Neuronal stem cell (in vitro differentiated cells): ENCODE data around the gene PPIL6.

ENCODE experiments used
- DNase-seq: peaks from one replicate; pipeline ENCODE4 v3.0.0-alpha.2; 2013; ENCODE audit warnings: low spot score
- H2AFZ ChIP-seq: one replicate; pipeline ENCODE4 v1.6.1; 2013; ENCODE audit warnings: mild to moderate bottlenecking, low read length, inconsistent platforms
- H2AK5ac ChIP-seq: 2 replicates; pipeline ENCODE4 v1.6.1; 2013; ENCODE audit warnings: low read depth, mild to moderate bottlenecking, inconsistent platforms, low read length, moderate library complexity, mixed read lengths
- H2BK120ac ChIP-seq: 2 replicates; pipeline ENCODE4 v1.6.1; 2013; ENCODE audit warnings: low read depth, mild to moderate bottlenecking, inconsistent platforms, low read length, moderate library complexity, mixed read lengths
- H2BK12ac ChIP-seq: one replicate; pipeline ENCODE4 v1.6.1; 2013; ENCODE audit warnings: low read length, inconsistent platforms
- H2BK15ac ChIP-seq: 2 replicates; pipeline ENCODE4 v1.6.1; 2013; ENCODE audit warnings: mild to moderate bottlenecking, low read length, inconsistent platforms, mixed read lengths
- H2BK5ac ChIP-seq: one replicate; pipeline ENCODE4 v1.6.1; 2013; ENCODE audit warnings: inconsistent platforms, mild to moderate bottlenecking, low read length, moderate library complexity
- H3K14ac ChIP-seq: one replicate; pipeline ENCODE4 v1.6.1; 2013; ENCODE audit warnings: low read length, inconsistent platforms
- H3K18ac ChIP-seq: 2 replicates; pipeline ENCODE4 v1.6.1; 2013; ENCODE audit warnings: low read length, inconsistent platforms
- H3K23ac ChIP-seq: 2 replicates; pipeline ENCODE4 v1.6.1; 2013; ENCODE audit warnings: low read depth, mild to moderate bottlenecking, mixed read lengths, low read length, inconsistent platforms; ENCODE audit not compliant: poor library complexity
- H3K27ac ChIP-seq: replicated peaks from 3 replicates; pipeline ENCODE4 v1.5.1; 2013; ENCODE audit warnings: low read length, inconsistent platforms
- H3K27me3 ChIP-seq, 3 experiments: 2 replicates each; pipeline ENCODE4 v1.6.1; 2013; ENCODE audit warnings: low read length in 3 of 3, mild to moderate bottlenecking in 2 of 3, inconsistent platforms in 1 of 3, low read depth in 1 of 3, mixed read lengths in 1 of 3, moderate library complexity in 1 of 3; ENCODE audit not compliant: control insufficient read depth in 3 of 3, insufficient read depth in 3 of 3
- H3K36me3 ChIP-seq, 2 donors: replicated peaks in 1 of 2; 2 replicates each; pipeline ENCODE4 v1.6.1; 2013; ENCODE audit warnings: low read length in 2 of 2; ENCODE audit not compliant: control insufficient read depth in 2 of 2, insufficient read depth in 2 of 2
- H3K4ac ChIP-seq: 2 replicates; pipeline ENCODE4 v1.6.1; 2013; ENCODE audit warnings: inconsistent platforms, mild to moderate bottlenecking, low read length, moderate library complexity
- H3K4me1 ChIP-seq, 2 donors: 1 replicate in 1 of 2; 2 replicates in 1 of 2; pipeline ENCODE4 v1.6.1; 2013; ENCODE audit warnings: low read length in 2 of 2, low read depth in 1 of 2; ENCODE audit not compliant: control insufficient read depth in 2 of 2, insufficient read depth in 1 of 2
- H3K4me2 ChIP-seq: one replicate; pipeline ENCODE4 v1.6.1; 2013; ENCODE audit warnings: mild to moderate bottlenecking, low read length, inconsistent platforms; ENCODE audit not compliant: insufficient read depth, poor library complexity, severe bottlenecking
- H3K4me3 ChIP-seq, 2 donors: 2 replicates each; pipeline ENCODE4 v1.5.1; 2013; ENCODE audit warnings: low read length in 2 of 2, mild to moderate bottlenecking in 2 of 2, inconsistent platforms in 1 of 2, moderate library complexity in 1 of 2
- H3K79me1 ChIP-seq: one replicate; pipeline ENCODE4 v1.6.1; 2013; ENCODE audit warnings: low read depth, mild to moderate bottlenecking, inconsistent platforms, low read length, moderate library complexity
- H3K9ac ChIP-seq: one replicate; pipeline ENCODE4 v1.6.1; 2013; ENCODE audit warnings: mild to moderate bottlenecking, low read depth, low read length, inconsistent platforms; ENCODE audit not compliant: poor library complexity
- H3K9me3 ChIP-seq, 2 donors: replicated peaks in 1 of 2; 2 replicates each; pipeline versions ENCODE3 to v1.6.1; 2013; ENCODE audit warnings: low read length in 2 of 2, mild to moderate bottlenecking in 2 of 2, inconsistent platforms in 1 of 2, low read depth in 1 of 2, mixed read lengths in 1 of 2, moderate library complexity in 1 of 2; ENCODE audit not compliant: control insufficient read depth in 2 of 2, insufficient read depth in 1 of 2
- H4K8ac ChIP-seq: one replicate; pipeline ENCODE4 v1.6.1; 2013; ENCODE audit warnings: low read depth, mild to moderate bottlenecking, inconsistent platforms, low read length, moderate library complexity
- H4K91ac ChIP-seq: one replicate; pipeline ENCODE4 v1.6.1; 2013; ENCODE audit warnings: low read length, low read depth, mild to moderate bottlenecking, inconsistent platforms; ENCODE audit not compliant: poor library complexity
- WGBS, 2 donors: extraction: QIAGEN DNeasy Blood & Tissue Kit; methylation state at CpG; one replicate each; pipeline ENCODE4 v1.1.7; 2013; ENCODE audit warnings: missing lambda C conversion rate in 2 of 2, mixed read lengths in 1 of 2; ENCODE audit not compliant: insufficient read length in 2 of 2, insufficient replicate concordance in 1 of 2; ENCODE audit errors: extremely low coverage in 2 of 2; 5-methylcytosine and 5-hydroxymethylcytosine counted together

PPIL6 gene

GRCh38 chr6:109445382-109445781 lies 5.0 kb upstream of the PPIL6 start:
- Histone ChIP-seq H2BK5ac (no peak overlapping the region), H3K9ac (no peak overlapping the region), H3K27me3 (no peaks in the 10 kb centered on the region), H3K4me2 (no peak overlapping the region), H3K4me1 (peaks cover 6 to 7% of the 10 kb centered on the region in 2 donors), H2BK15ac (no peak overlapping the region), H2BK120ac (no peak overlapping the region), H4K8ac (no peak overlapping the region), H2BK12ac (no peak overlapping the region), H2AK5ac (no peak overlapping the region), H3K79me1 (peaks cover 3% of the 10 kb centered on the region), H3K4me3 (no peak overlapping the region), H3K9me3 (no peaks in the 10 kb centered on the region), H3K27ac (no peak overlapping the region), H3K4ac (no peak overlapping the region), H3K18ac (no peak overlapping the region), H4K91ac (no peak overlapping the region), H3K14ac (no peak overlapping the region), H2AFZ (no peak overlapping the region), H3K23ac (no peak overlapping the region), H3K36me3 (peaks cover 45 to 57% of the 10 kb centered on the region in 2 donors)
- no CpG with 5 or more reads among the region's 9 CpGs for WGBS, 2 donors
- no peak for DNase-seq

- no peak overlapping the region for H4K91ac ChIP-seq
- H3K9me3 ChIP-seq = no peaks in the 10 kb centered on the region
- no peak overlapping the region for H3K18ac ChIP-seq
- no peaks in the 10 kb centered on the region for H3K27me3 ChIP-seq
- H3K4me1 ChIP-seq = peaks cover 9 to 10% of the 10 kb centered on the region in 2 donors
- H3K4me3 ChIP-seq = no peak overlapping the region
- H3K9ac ChIP-seq = peak overlapping the region; percentile 51
- H3K27ac ChIP-seq = no peak overlapping the region
- no peak overlapping the region for H2BK5ac ChIP-seq
- WGBS, 2 donors = no CpG with 5 or more reads among the region's 10 CpGs
- H3K4ac ChIP-seq = no peak overlapping the region
- peaks cover 41 to 50% of the 10 kb centered on the region in 2 donors for H3K36me3 ChIP-seq
- H3K14ac ChIP-seq = no peak overlapping the region
- peaks cover 3% of the 10 kb centered on the region for H3K79me1 ChIP-seq
- DNase-seq = no peak
- H3K23ac ChIP-seq = peak overlapping the region; percentile 48
- H2AK5ac ChIP-seq = peak overlapping the region; percentile 6
- no peak overlapping the region for H2AFZ ChIP-seq
- H2BK120ac ChIP-seq = no peak overlapping the region
- H2BK12ac ChIP-seq = no peak overlapping the region
- no peak overlapping the region for H4K8ac ChIP-seq
- no peak overlapping the region for H2BK15ac ChIP-seq
- no peak overlapping the region for H3K4me2 ChIP-seq
Observed at GRCh38 chr6:109443425-109443950, 3.1 kb upstream of the PPIL6 start.

- Histone ChIP-seq H3K4me3 (no peak overlapping the region), H3K27me3 (no peaks in the 10 kb centered on the region), H3K9me3 (no peaks in the 10 kb centered on the region), H3K9ac (peak overlapping the region; percentile 13), H3K27ac (no peak overlapping the region), H3K18ac (no peak overlapping the region), H2AFZ (no peak overlapping the region), H3K14ac (no peak overlapping the region), H3K4me1 (peaks cover 9 to 10% of the 10 kb centered on the region in 2 donors), H3K4me2 (no peak overlapping the region), H4K91ac (no peak overlapping the region), H3K23ac (no peak overlapping the region), H4K8ac (no peak overlapping the region), H2BK12ac (no peak overlapping the region), H3K4ac (no peak overlapping the region), H2BK120ac (peak overlapping the region; percentile 27), H2BK5ac (peak overlapping the region; percentile 49), H2BK15ac (no peak overlapping the region), H3K36me3 (peaks cover 41 to 50% of the 10 kb centered on the region in 2 donors), H2AK5ac (no peak overlapping the region), H3K79me1 (peaks cover 3% of the 10 kb centered on the region)
- WGBS, 2 donors = no CpG with 5 or more reads among the region's 6 CpGs
- DNase-seq = no peak
Observed at GRCh38 chr6:109442393-109442924, 2.0 kb upstream of the PPIL6 start.

GRCh38 chr6:109441069-109441816 lies 815 bp upstream of the PPIL6 start:
- no peak overlapping the region for H2BK12ac ChIP-seq
- H3K4me2 ChIP-seq = peak overlapping the region; percentile 90
- H3K79me1 ChIP-seq = peaks cover 3% of the 10 kb centered on the region
- H2BK15ac ChIP-seq = peak overlapping the region; percentile 99
- peak overlapping the region; percentile 21 for H2BK120ac ChIP-seq
- WGBS, 2 donors = no CpG with 5 or more reads among the region's 31 CpGs
- H3K4ac ChIP-seq = no peak overlapping the region
- peak overlapping the region; percentile 10 for H4K8ac ChIP-seq
- no peaks in the 10 kb centered on the region for H3K27me3 ChIP-seq
- H3K9me3 ChIP-seq = no peaks in the 10 kb centered on the region
- peak overlapping the region; percentile 83 for H2BK5ac ChIP-seq
- peaks cover 9 to 10% of the 10 kb centered on the region in 2 donors for H3K4me1 ChIP-seq
- H3K9ac ChIP-seq = peak overlapping the region; percentile 96
- peak overlapping the region; percentile 91 for H3K14ac ChIP-seq
- peak overlapping the region; percentile 99 for H3K18ac ChIP-seq
- peak overlapping the region; percentile 65 for H3K27ac ChIP-seq
- H3K36me3 ChIP-seq = peaks cover 32 to 40% of the 10 kb centered on the region in 2 donors
- peak; percentile 42 for DNase-seq
- H3K4me3 ChIP-seq = peak overlapping the region; percentile 88 to 93
- H3K23ac ChIP-seq = peak overlapping the region; percentile 94
- peak overlapping the region; percentile 18 for H2AK5ac ChIP-seq
- peak overlapping the region; percentile 99 for H2AFZ ChIP-seq
- H4K91ac ChIP-seq = no peak overlapping the region
